PC-3 (cell line): ENCODE results near the gene SEMA3C.

Source experiments
- CTCF ChIP-seq: fragments of 300-600 bp; sonication (generic); conservative IDR thresholded peaks from 2 replicates; pipeline ENCODE4 v1.5.1; 2017; ENCODE audit warnings: antibody characterized with exemption, low read depth, mild to moderate bottlenecking, low read length
- EZH2 ChIP-seq: fragments of 300-600 bp; sonication (generic); IDR thresholded peaks from one replicate; pipeline ENCODE4 v1.6.1; 2017; ENCODE audit warnings: antibody characterized with exemption, mild to moderate bottlenecking, low read length; ENCODE audit not compliant: unreplicated experiment
- EZH2phosphoT487 ChIP-seq: fragments of 300-600 bp; sonication (generic); IDR thresholded peaks from 2 replicates; pipeline ENCODE4 v1.6.1; 2018; ENCODE audit warnings: mild to moderate bottlenecking, antibody characterized with exemption, low read length, borderline replicate concordance

- TF ChIP-seq CTCF (no peak), EZH2phosphoT487 (no peak), EZH2 (no peak)
Observed at GRCh38 chr7:80726666-80727065, 192.2 kb downstream of the SEMA3C start.
